Naive thymus-derived CD4-positive, alpha-beta T cell (primary cell): ENCODE measurements around the gene CHI3L1. TPM values are rescaled to one million over a fixed set of nuclear protein-coding genes. Genes with fewer than 3 reads are reported as not detected.

Source experiments
- ATAC-seq: fragments of 150-1000 bp; cut with Tn5 transposase; 2 replicates; pipeline ENCODE4 v1.10.0; 2021; ENCODE audit warnings: mild to moderate bottlenecking, moderate library complexity
- CTCF ChIA-PET: fragments of 350-600 bp; sonication (Branson Sonifier 250); formaldehyde crosslinking; loops from one replicate; lab custom pipeline; 2021; ENCODE audit warnings: antibody characterized with exemption; lab: Charles Lee
- POLR2A ChIA-PET: fragments of 350-600 bp; sonication (Branson Sonifier 250); formaldehyde crosslinking; loops from one replicate; lab custom pipeline; 2021; ENCODE audit warnings: antibody characterized with exemption, inconsistent platforms; lab: Charles Lee
- DNase-seq, 9 donors: peaks; one replicate each; pipeline versions ENCODE4 v3.0.0 to v3.0.0-alpha.2; 2020 to 2022; ENCODE audit warnings: mixed read lengths in 1 of 9
- H3K27ac ChIP-seq: one replicate; pipeline ENCODE4 v1.7.0; 2013; ENCODE audit warnings: mild to moderate bottlenecking, low read depth, low read length, moderate library complexity
- H3K27me3 ChIP-seq, 2 donors: one replicate each; pipeline ENCODE4 v1.7.0; 2013; ENCODE audit warnings: low read length in 2 of 2, mild to moderate bottlenecking in 2 of 2, moderate library complexity in 2 of 2; ENCODE audit not compliant: control insufficient read depth in 2 of 2, insufficient read depth in 2 of 2
- H3K36me3 ChIP-seq, 3 experiments: 1 replicate in 2 of 3; 2 replicates in 1 of 3; pipeline ENCODE4 v1.7.0; 2013; ENCODE audit warnings: low read length in 3 of 3, mild to moderate bottlenecking in 3 of 3, moderate library complexity in 1 of 3; ENCODE audit not compliant: insufficient read depth in 3 of 3, control insufficient read depth in 2 of 3
- H3K4me1 ChIP-seq, 2 donors: one replicate each; pipeline ENCODE4 v1.7.0; 2013; ENCODE audit warnings: low read length in 2 of 2, mild to moderate bottlenecking in 2 of 2, moderate library complexity in 1 of 2; ENCODE audit not compliant: control insufficient read depth in 2 of 2, insufficient read depth in 2 of 2
- H3K4me3 ChIP-seq: 2 replicates; pipeline ENCODE4 v1.7.0; 2013; ENCODE audit warnings: mild to moderate bottlenecking, low read length
- H3K9me3 ChIP-seq, 3 experiments: 1 replicate in 2 of 3; 2 replicates in 1 of 3; pipeline ENCODE4 v1.7.0; 2013; ENCODE audit warnings: low read length in 3 of 3; ENCODE audit not compliant: control insufficient read depth in 2 of 3
- H3K27ac Mint-ChIP-seq, 9 donors: one replicate each; pipeline ENCODE4 v1.8.0; 2020 to 2022; ENCODE audit warnings: mixed read lengths in 9 of 9, mild to moderate bottlenecking in 8 of 9, moderate library complexity in 5 of 9, inconsistent platforms in 2 of 9
- H3K27me3 Mint-ChIP-seq, 5 donors: one replicate each; pipeline ENCODE4 v1.8.0; 2021 to 2022; ENCODE audit warnings: mixed read lengths in 5 of 5, mild to moderate bottlenecking in 1 of 5
- H3K36me3 Mint-ChIP-seq, 5 donors: one replicate each; pipeline ENCODE4 v1.8.0; 2020 to 2022; ENCODE audit warnings: mixed read lengths in 5 of 5, mild to moderate bottlenecking in 3 of 5, inconsistent platforms in 1 of 5
- H3K4me1 Mint-ChIP-seq, 7 donors: one replicate each; pipeline ENCODE4 v1.8.0; 2020 to 2022; ENCODE audit warnings: mixed read lengths in 7 of 7, mild to moderate bottlenecking in 3 of 7, inconsistent platforms in 1 of 7
- H3K4me3 Mint-ChIP-seq, 10 donors: one replicate each; pipeline ENCODE4 v1.8.0; 2020 to 2022; ENCODE audit warnings: mild to moderate bottlenecking in 10 of 10, mixed read lengths in 10 of 10, moderate library complexity in 6 of 10, inconsistent platforms in 2 of 10
- H3K9me3 Mint-ChIP-seq, 11 donors: one replicate each; pipeline ENCODE4 v1.8.0; 2020 to 2022; ENCODE audit warnings: mixed read lengths in 11 of 11, mild to moderate bottlenecking in 4 of 11, inconsistent platforms in 1 of 11, moderate library complexity in 1 of 11
- intact Hi-C, 2 donors: fragments of 100-400 bp; cut with micrococcal nuclease; formaldehyde crosslinking; loops; one replicate each; pipeline ENCODE4 v1.15.1; 2023
- polyA plus RNA-seq, 2 donors: library from polyadenylated mRNA; unstranded; fragments of 300-500 nt; fragmentation: Illumina TruSeq; gene quantifications; one replicate each; pipeline ENCODE4 v1.2.3, GENCODE V29; 2021
- total RNA-seq, 6 experiments: library from RNA in 5 of 6; stranded (reverse) in 5 of 6; gene quantifications; 1 replicate in 5 of 6; 2 replicates in 1 of 6; pipeline ENCODE4 v1.2.3 and lab custom pipeline; 2021 to 2026

Gene CHI3L1
- total and polyA plus RNA-seq, 7 experiments from 2014 or later: 0.32 to 1.3 TPM; not detected in 5

DNA sequence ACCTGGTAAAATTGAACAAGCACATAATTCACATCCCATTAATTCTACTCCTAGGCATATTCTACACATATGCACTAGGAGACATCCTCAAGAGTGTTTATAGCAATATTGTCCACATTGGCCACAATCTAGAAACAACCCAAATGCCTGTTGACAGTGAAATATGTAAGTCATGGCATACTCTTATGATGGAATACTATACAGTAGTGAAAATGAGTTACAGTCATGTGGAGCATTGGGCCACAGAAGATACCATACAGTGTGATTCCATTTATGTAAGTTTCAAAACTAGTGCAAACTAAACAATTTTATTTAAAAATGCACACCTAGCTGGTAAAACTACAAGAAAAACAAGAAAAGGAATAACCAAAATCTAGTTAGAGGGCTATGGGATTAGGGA, 23.8 kb upstream of the CHI3L1 start:
- ATAC-seq (no peak), DNase-seq (no peak)
- ChIA-PET CTCF (no interaction called here), POLR2A (no interaction called here)
- peaks cover 0 to 31% (median 0%) of the 10 kb centered on the region in 5 donors for H3K27me3 Mint-ChIP-seq
- Histone ChIP-seq H3K36me3 (no peaks in the 10 kb centered on the region), H3K4me3 (no peak overlapping the region), H3K27me3 (no peaks in the 10 kb centered on the region), H3K27ac (no peak overlapping the region), H3K9me3 (no peaks in the 10 kb centered on the region), H3K4me1 (no peaks in the 10 kb centered on the region)
- H3K4me1 Mint-ChIP-seq: peaks cover 0 to 6% (median 3%) of the 10 kb centered on the region in 7 donors
- H3K36me3 Mint-ChIP-seq: no peaks in the 10 kb centered on the region
- intact Hi-C loops: no loop called here
- no peak overlapping the region for H3K27ac Mint-ChIP-seq
- no peak overlapping the region for H3K4me3 Mint-ChIP-seq
- H3K9me3 Mint-ChIP-seq: no peaks in the 10 kb centered on the region

DNA sequence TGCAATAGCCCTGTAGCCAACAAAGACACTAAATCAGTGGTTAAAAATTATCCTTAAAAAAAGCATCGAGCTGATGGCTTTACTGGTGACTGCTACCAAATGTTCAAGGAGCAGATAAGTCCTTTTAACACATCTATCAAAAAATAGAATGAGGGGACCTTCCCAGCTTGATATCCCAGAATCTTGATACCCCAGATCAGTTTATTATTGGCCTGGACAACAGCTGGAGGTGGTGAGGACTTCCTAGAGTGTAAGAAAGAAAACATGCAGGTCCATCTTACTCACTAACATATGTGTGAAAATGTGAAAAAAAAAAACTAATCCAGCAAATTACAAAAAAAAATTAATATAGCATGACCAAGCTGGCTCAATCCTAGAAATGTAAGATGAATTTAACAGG, 21.7 kb upstream of the CHI3L1 start:
- ChIA-PET CTCF (interaction anchor here (0.6 to 1.2 kb wide), 2 partner anchors 9 to 35 kb away, joined by 4 to 5 read pairs; no protein-coding TSS in a partner anchor), POLR2A (no interaction called here)
- H3K9me3 Mint-ChIP-seq: no peaks in the 10 kb centered on the region
- ATAC-seq (no peak), DNase-seq (no peak)
- peaks cover 0 to 30% (median 0%) of the 10 kb centered on the region in 5 donors for H3K27me3 Mint-ChIP-seq
- no peak overlapping the region for H3K27ac ChIP-seq
- no peaks in the 10 kb centered on the region for H3K4me1 Mint-ChIP-seq
- no peaks in the 10 kb centered on the region for H3K27me3 ChIP-seq
- intact Hi-C loops: no loop called here
- no peaks in the 10 kb centered on the region for H3K4me1 ChIP-seq
- H3K36me3 Mint-ChIP-seq: no peaks in the 10 kb centered on the region
- no peak overlapping the region for H3K4me3 ChIP-seq
- H3K27ac Mint-ChIP-seq: no peak overlapping the region
- H3K36me3 ChIP-seq: no peaks in the 10 kb centered on the region
- no peaks in the 10 kb centered on the region for H3K9me3 ChIP-seq
- no peak overlapping the region for H3K4me3 Mint-ChIP-seq

DNA sequence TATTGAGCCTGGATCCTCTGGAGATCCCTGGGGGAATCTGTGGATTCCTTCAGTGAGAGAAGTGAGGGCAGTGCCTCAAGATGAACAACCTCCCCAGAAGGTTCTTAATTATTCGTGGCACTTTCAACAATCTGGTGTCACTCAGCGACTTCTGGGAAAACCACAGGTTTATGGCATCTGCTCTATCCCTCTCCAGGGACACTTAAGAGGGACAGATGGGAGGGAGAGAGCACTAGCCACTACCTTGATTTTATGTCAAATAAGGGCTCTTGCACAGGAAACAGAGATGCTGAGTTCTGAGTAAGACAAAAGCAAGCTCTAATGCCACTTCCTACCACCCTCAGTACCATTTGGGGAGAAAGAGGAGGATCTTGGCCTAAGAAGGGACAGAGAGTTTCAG, 21.2 kb upstream of the CHI3L1 start:
- no peaks in the 10 kb centered on the region for H3K36me3 Mint-ChIP-seq
- no peak overlapping the region for H3K27ac Mint-ChIP-seq
- Histone ChIP-seq H3K36me3 (no peaks in the 10 kb centered on the region), H3K4me3 (no peak overlapping the region), H3K27ac (no peak overlapping the region), H3K4me1 (no peaks in the 10 kb centered on the region), H3K27me3 (no peaks in the 10 kb centered on the region), H3K9me3 (no peaks in the 10 kb centered on the region)
- no peak for DNase-seq
- no peak for ATAC-seq
- peaks cover 0 to 27% (median 0%) of the 10 kb centered on the region in 5 donors for H3K27me3 Mint-ChIP-seq
- ChIA-PET POLR2A (no interaction called here), CTCF (interaction anchor here (1.2 kb wide), 1 partner anchor 9 kb away, joined by 4 read pairs; no protein-coding TSS in a partner anchor)
- no peaks in the 10 kb centered on the region for H3K9me3 Mint-ChIP-seq
- intact Hi-C loops: no loop called here
- no peak overlapping the region for H3K4me3 Mint-ChIP-seq
- H3K4me1 Mint-ChIP-seq: no peaks in the 10 kb centered on the region

DNA sequence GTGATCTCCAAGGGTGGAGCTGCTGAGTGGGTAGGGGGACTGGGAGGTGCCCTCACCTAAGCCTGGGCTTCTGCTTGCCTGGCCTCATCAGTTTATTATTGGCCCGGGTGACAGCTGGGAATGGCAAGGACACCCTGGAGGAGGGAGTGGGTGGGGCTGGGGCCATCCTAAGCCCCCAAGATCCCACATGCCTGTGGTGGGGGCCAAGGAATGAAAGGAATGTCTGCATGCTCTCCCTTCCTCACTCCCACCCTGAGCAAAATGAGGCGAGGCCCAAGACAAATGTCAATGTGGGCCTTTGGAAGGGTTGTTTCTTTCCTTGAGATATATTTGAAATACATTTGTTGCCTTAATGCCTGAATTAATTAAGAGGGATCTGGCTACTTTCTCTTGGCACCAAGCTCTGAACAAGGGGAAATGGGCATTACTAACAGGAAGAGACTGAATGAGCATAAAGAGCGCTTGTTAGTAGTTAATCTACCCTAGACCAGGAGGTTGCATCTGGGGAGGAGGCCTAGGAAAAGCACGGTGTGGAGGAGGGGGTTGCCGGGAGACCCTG, 19.7 kb upstream of the CHI3L1 start:
- DNase-seq (no peak), ATAC-seq (no peak)
- peaks cover 0 to 31% (median 4%) of the 10 kb centered on the region in 5 donors for H3K27me3 Mint-ChIP-seq
- no peak overlapping the region for H3K27ac Mint-ChIP-seq
- H3K4me3 Mint-ChIP-seq: no peak overlapping the region
- no peaks in the 10 kb centered on the region for H3K4me1 ChIP-seq
- no peaks in the 10 kb centered on the region for H3K9me3 Mint-ChIP-seq
- no peak overlapping the region for H3K4me3 ChIP-seq
- intact Hi-C loops: no loop called here
- no peaks in the 10 kb centered on the region for H3K36me3 ChIP-seq
- H3K27me3 ChIP-seq: no peaks in the 10 kb centered on the region
- H3K9me3 ChIP-seq: no peaks in the 10 kb centered on the region
- peaks cover 0 to 6% (median 0%) of the 10 kb centered on the region in 7 donors for H3K4me1 Mint-ChIP-seq
- no peak overlapping the region for H3K27ac ChIP-seq
- ChIA-PET CTCF (interaction anchor here (0.5 kb wide), 1 partner anchor 324 kb away, joined by 3 read pairs; no protein-coding TSS in a partner anchor), POLR2A (no interaction called here)
- H3K36me3 Mint-ChIP-seq: no peaks in the 10 kb centered on the region

DNA sequence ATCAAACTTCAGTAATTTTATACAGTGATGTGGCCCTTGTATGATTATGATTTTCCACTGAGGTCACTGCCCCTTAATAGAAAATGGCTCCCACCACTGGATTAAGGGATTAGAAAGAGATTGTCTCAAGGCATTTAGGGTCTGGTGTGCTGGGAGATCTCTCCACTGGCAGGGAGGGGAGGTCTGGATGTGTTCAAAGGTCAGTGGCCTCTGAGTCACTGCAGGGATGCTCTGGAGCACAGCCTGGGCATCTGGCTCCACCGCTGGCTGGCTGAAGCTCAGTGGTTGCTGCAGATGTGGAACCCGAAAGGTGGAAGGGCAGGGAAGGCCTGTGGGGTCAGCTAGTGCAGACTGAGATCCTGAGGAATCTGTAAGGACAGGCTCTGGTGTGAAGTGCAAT, 18.3 kb upstream of the CHI3L1 start:
- Mint-ChIP-seq H3K27me3 (peaks cover 0 to 32% (median 8%) of the 10 kb centered on the region in 5 donors), H3K27ac (no peak overlapping the region), H3K9me3 (no peaks in the 10 kb centered on the region), H3K36me3 (no peaks in the 10 kb centered on the region), H3K4me3 (no peak overlapping the region), H3K4me1 (peaks cover 0 to 11% (median 0%) of the 10 kb centered on the region in 7 donors)
- ChIA-PET CTCF (no interaction called here), POLR2A (no interaction called here)
- DNase-seq: no peak
- no peaks in the 10 kb centered on the region for H3K27me3 ChIP-seq
- intact Hi-C loops: no loop called here
- no peaks in the 10 kb centered on the region for H3K36me3 ChIP-seq
- no peak overlapping the region for H3K4me3 ChIP-seq
- no peak overlapping the region for H3K27ac ChIP-seq
- H3K9me3 ChIP-seq: no peaks in the 10 kb centered on the region
- ATAC-seq: no peak
- H3K4me1 ChIP-seq: no peaks in the 10 kb centered on the region

DNA sequence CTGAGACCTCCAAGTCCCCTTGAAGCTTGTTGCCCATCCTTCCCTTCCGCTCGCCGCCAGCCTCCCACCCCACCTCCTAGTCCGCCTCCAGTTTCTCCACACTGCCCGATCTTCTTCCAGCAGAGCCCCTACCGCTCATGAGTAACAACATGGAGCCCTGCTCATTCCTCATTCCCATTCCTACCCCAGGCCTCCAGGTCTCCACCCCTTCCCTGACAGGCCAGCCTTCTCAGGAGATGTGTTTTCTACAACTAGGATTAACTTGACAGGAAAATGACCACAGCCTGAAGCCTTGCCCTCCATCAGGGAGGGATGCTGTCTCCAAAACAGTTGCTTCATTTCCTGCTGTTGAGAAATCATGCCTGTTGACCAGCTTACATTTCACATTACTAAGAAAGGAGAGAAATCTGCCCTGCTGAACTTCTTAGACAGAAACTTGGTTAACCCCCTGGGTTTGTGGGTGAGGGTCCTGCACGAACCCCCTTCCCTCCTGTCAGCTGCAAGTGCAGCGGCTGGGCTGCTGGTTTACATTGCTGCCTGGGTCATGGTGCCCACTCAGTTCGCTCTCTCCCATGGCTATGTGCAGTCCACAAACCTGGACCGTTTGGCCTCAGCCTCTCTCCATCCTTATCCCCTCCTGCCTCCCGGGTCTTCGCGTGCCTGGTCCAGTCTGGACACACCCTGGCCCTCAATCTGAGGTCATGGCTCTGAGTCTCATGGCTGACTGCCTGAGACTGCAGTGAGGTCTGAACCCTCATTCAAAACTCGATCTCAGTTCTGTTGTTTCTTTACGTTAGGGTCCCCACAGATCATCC, 16.1 kb upstream of the CHI3L1 start:
- H3K36me3 Mint-ChIP-seq: no peaks in the 10 kb centered on the region
- no peak overlapping the region for H3K27ac ChIP-seq
- no peaks in the 10 kb centered on the region for H3K4me1 ChIP-seq
- H3K27me3 ChIP-seq: no peaks in the 10 kb centered on the region
- intact Hi-C loops: no loop called here
- peaks cover 0 to 24% (median 8%) of the 10 kb centered on the region in 5 donors for H3K27me3 Mint-ChIP-seq
- ChIA-PET CTCF (no interaction called here), POLR2A (no interaction called here)
- H3K4me1 Mint-ChIP-seq: peaks cover 0 to 11% (median 0%) of the 10 kb centered on the region in 7 donors
- no peaks in the 10 kb centered on the region for H3K9me3 Mint-ChIP-seq
- no peaks in the 10 kb centered on the region for H3K9me3 ChIP-seq
- no peaks in the 10 kb centered on the region for H3K36me3 ChIP-seq
- ATAC-seq: no peak
- no peak overlapping the region for H3K27ac Mint-ChIP-seq
- DNase-seq: no peak
- H3K4me3 Mint-ChIP-seq: no peak overlapping the region
- H3K4me3 ChIP-seq: no peak overlapping the region
